Caco-2 (cell line): ENCODE data around the gene GH1. TPM values are rescaled to one million over a fixed set of nuclear protein-coding genes. Genes with fewer than 3 reads are reported as not detected.
"Not testable (repeated sequence)": the region's sequence is repeated elsewhere in the genome, so short reads cannot be mapped to it uniquely, and the experiment has no call there.

Experiments used
- BruUV-seq: library from RNA; stranded (reverse); fragments of 400-500 nt; replicated peaks from 2 replicates; lab custom pipeline; 2021; lab: Mats Ljungman, UMichigan
- CTCF ChIA-PET: fragments of 300-600 bp; sonication (Branson Sonifier 250); formaldehyde crosslinking; loops from one replicate; lab custom pipeline; 2022; ENCODE audit warnings: antibody characterized with exemption; lab: Charles Lee
- POLR2A ChIA-PET: fragments of 300-600 bp; sonication (Branson Sonifier 250); formaldehyde crosslinking; loops from one replicate; lab custom pipeline; 2022; ENCODE audit warnings: antibody characterized with exemption; lab: Charles Lee
- DNase-seq, 2 experiments: peaks; one replicate each; pipeline versions ENCODE4 v3.0.0 to v3.0.0-alpha.2; 2020 to 2022
- H3K27me3 ChIP-seq: replicated peaks from 2 replicates; pipeline ENCODE4 v1.6.0; 2011; ENCODE audit warnings: low read length; ENCODE audit not compliant: control insufficient read depth, insufficient read depth
- H3K36me3 ChIP-seq: 2 replicates; pipeline ENCODE4 v1.5.1; 2011; ENCODE audit warnings: low read length; ENCODE audit not compliant: control insufficient read depth, insufficient read depth
- H3K4me1 ChIP-seq: fragments of 250-450 bp; sonication (Bioruptor Pico); 2 replicates; pipeline ENCODE4 v1.5.1; 2020; ENCODE audit warnings: mild to moderate bottlenecking
- H3K4me3 ChIP-seq: 2 replicates; pipeline ENCODE4 v1.5.1; 2011; ENCODE audit warnings: low read depth, mild to moderate bottlenecking, control low read depth, low read length
- H3K9me3 ChIP-seq: fragments of 250-450 bp; sonication (Bioruptor Pico); 2 replicates; pipeline ENCODE4 v1.5.1; 2020; ENCODE audit warnings: mild to moderate bottlenecking, moderate library complexity
- H3K27ac Mint-ChIP-seq: one replicate; pipeline ENCODE4 v1.8.0; 2022; ENCODE audit warnings: mixed read lengths; ENCODE audit not compliant: unreplicated experiment
- H3K27me3 Mint-ChIP-seq: one replicate; pipeline ENCODE4 v1.8.0; 2022; ENCODE audit warnings: mixed read lengths; ENCODE audit not compliant: insufficient read depth, unreplicated experiment
- H3K36me3 Mint-ChIP-seq: one replicate; pipeline ENCODE4 v1.8.0; 2022; ENCODE audit warnings: mild to moderate bottlenecking, mixed read lengths; ENCODE audit not compliant: insufficient read depth, unreplicated experiment
- H3K4me1 Mint-ChIP-seq: one replicate; pipeline ENCODE4 v1.8.0; 2022; ENCODE audit warnings: low read depth, mixed read lengths; ENCODE audit not compliant: unreplicated experiment
- H3K4me3 Mint-ChIP-seq: one replicate; pipeline ENCODE4 v1.8.0; 2022; ENCODE audit warnings: mild to moderate bottlenecking, moderate library complexity, mixed read lengths; ENCODE audit not compliant: unreplicated experiment
- H3K9me3 Mint-ChIP-seq: one replicate; pipeline ENCODE4 v1.8.0; 2022; ENCODE audit warnings: mixed read lengths; ENCODE audit not compliant: unreplicated experiment
- intact Hi-C: fragments of 100-400 bp; cut with micrococcal nuclease; formaldehyde crosslinking; loops from one replicate; pipeline ENCODE4 v1.10.0; 2022; ENCODE audit not compliant: unreplicated experiment
- total RNA-seq: library from RNA; stranded (reverse); gene quantifications from 2 replicates; pipeline ENCODE4 v1.2.3, GENCODE V29; 2022
- TF ChIP-seq, protein P1 (sequence below), 2 experiments: fragments of 200-600 bp in 1 of 2; IDR thresholded peaks; 1 replicate in 1 of 2; 2 replicates in 1 of 2; pipeline versions ENCODE4 v1.5.1 to v1.8.0; 2011 to 2022; ENCODE audit warnings: antibody characterized with exemption in 1 of 2, control low read depth in 1 of 2, inconsistent platforms in 1 of 2, low read depth in 1 of 2, low read length in 1 of 2, mild to moderate bottlenecking in 1 of 2, moderate library complexity in 1 of 2; ENCODE audit not compliant: insufficient read depth in 1 of 2, severe bottlenecking in 1 of 2, unreplicated experiment in 1 of 2

The GH1 gene
- total RNA-seq, 1 experiment from 2014 or later: not detected

GRCh38 chr17:63927464-63928171 is 9.0 kb upstream of the GH1 start:
- H3K9me3 ChIP-seq: no peaks in the 10 kb centered on the region
- H3K27ac Mint-ChIP-seq: no peak overlapping the region
- no peaks in the 10 kb centered on the region for H3K4me1 Mint-ChIP-seq
- peaks cover 3% of the 10 kb centered on the region for H3K27me3 Mint-ChIP-seq
- BruUV-seq: no TSS peak
- POLR2A ChIA-PET: no interaction called here
- intact Hi-C loops: no loop called here
- no peak for DNase-seq
- H3K4me3 Mint-ChIP-seq: no peak overlapping the region
- H3K27me3 ChIP-seq: no peaks in the 10 kb centered on the region
- no peaks in the 10 kb centered on the region for H3K36me3 ChIP-seq
- CTCF ChIA-PET: interaction anchor here (0.6 to 1.0 kb wide), 4 partner anchors 14 to 316 kb away, joined by 3 to 5 read pairs (median 4); no protein-coding TSS in a partner anchor
- no peaks in the 10 kb centered on the region for H3K36me3 Mint-ChIP-seq
- no peaks in the 10 kb centered on the region for H3K9me3 Mint-ChIP-seq
- H3K4me1 ChIP-seq: no peaks in the 10 kb centered on the region
- TF ChIP-seq, protein P1, sequence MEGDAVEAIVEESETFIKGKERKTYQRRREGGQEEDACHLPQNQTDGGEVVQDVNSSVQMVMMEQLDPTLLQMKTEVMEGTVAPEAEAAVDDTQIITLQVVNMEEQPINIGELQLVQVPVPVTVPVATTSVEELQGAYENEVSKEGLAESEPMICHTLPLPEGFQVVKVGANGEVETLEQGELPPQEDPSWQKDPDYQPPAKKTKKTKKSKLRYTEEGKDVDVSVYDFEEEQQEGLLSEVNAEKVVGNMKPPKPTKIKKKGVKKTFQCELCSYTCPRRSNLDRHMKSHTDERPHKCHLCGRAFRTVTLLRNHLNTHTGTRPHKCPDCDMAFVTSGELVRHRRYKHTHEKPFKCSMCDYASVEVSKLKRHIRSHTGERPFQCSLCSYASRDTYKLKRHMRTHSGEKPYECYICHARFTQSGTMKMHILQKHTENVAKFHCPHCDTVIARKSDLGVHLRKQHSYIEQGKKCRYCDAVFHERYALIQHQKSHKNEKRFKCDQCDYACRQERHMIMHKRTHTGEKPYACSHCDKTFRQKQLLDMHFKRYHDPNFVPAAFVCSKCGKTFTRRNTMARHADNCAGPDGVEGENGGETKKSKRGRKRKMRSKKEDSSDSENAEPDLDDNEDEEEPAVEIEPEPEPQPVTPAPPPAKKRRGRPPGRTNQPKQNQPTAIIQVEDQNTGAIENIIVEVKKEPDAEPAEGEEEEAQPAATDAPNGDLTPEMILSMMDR (IDR thresholded peaks at IDR 0.05; ENCODE audit: insufficient read depth in 1 of 2, low read depth in 1 of 2, low read length in 1 of 2, severe bottlenecking in 1 of 2, unreplicated experiment in 1 of 2): no peak
- H3K4me3 ChIP-seq: no peak overlapping the region

DNA sequence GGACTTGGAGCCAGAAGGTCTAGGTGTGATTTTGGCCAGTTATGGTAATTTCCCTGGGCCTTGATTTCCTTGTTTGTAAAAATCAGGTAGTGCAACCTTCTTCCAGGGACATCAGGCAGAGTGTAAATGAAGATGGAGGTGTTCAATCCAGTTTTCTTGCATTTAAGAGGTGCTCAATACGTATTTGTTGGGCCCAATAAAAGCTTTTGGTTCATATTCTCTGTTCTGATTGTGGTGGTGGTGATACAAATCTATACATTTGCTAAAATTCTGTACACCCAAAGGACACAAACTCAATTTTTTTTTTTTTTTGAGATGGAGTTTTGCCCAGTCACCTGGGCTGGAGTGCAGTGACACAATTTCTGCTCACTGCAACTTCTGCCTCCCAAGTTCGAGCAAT is 7.5 kb upstream of the GH1 start:
- no peaks in the 10 kb centered on the region for H3K27me3 ChIP-seq
- intact Hi-C loops: no loop called here
- Mint-ChIP-seq H3K27me3 (peaks cover 3% of the 10 kb centered on the region), H3K4me3 (no peak overlapping the region), H3K36me3 (no peaks in the 10 kb centered on the region), H3K9me3 (no peaks in the 10 kb centered on the region), H3K4me1 (no peaks in the 10 kb centered on the region), H3K27ac (no peak overlapping the region)
- no peak overlapping the region for H3K4me3 ChIP-seq
- ChIA-PET CTCF (no interaction called here), POLR2A (no interaction called here)
- TF ChIP-seq, protein P1 (IDR thresholded peaks at IDR 0.05; ENCODE audit: insufficient read depth in 1 of 2, low read depth in 1 of 2, low read length in 1 of 2, severe bottlenecking in 1 of 2, unreplicated experiment in 1 of 2): no peak
- no peaks in the 10 kb centered on the region for H3K4me1 ChIP-seq
- BruUV-seq: no TSS peak
- no peaks in the 10 kb centered on the region for H3K36me3 ChIP-seq
- no peaks in the 10 kb centered on the region for H3K9me3 ChIP-seq
- no peak for DNase-seq

- no peak overlapping the region for H3K4me3 Mint-ChIP-seq
- BruUV-seq: no TSS peak
Observed at GRCh38 chr17:63925615-63926014, 7.0 kb upstream of the GH1 start.

DNA sequence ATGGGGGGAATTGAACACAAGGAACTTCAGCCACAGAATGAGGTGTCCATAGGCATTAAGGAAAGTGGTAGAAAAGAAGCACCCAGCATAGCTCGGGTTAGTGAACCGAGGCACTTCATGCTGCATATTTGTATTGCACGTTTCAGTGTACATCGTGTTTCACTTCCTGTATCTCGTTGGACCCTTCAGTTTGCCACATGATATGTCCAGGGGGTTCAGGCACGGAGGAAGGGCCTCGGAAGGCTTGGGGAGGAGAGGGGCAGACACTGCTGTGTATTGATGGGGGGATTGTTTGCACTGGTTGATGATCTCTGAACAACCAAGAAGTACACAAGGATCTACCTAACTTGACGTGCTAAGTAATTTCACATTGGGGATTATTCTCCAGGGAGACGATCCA is 3.8 kb upstream of the GH1 start:
- H3K36me3 ChIP-seq, H3K27me3 ChIP-seq, POLR2A ChIA-PET, DNase-seq, intact Hi-C loops, H3K36me3 Mint-ChIP-seq, H3K4me3 ChIP-seq, H3K4me1 ChIP-seq, H3K27me3 Mint-ChIP-seq, H3K4me1 Mint-ChIP-seq, H3K27ac Mint-ChIP-seq, BruUV-seq, H3K4me3 Mint-ChIP-seq, H3K9me3 ChIP-seq, H3K9me3 Mint-ChIP-seq: not testable (repeated sequence)
- CTCF ChIA-PET: interaction anchor here (1.6 kb wide), 1 partner anchor 24 kb away, joined by 5 read pairs; no protein-coding TSS in a partner anchor

More at GRCh38 chr17:63925615-63926014, 7.0 kb upstream of the GH1 start:
- DNase-seq: no peak
- intact Hi-C loops: no loop called here
- H3K27ac Mint-ChIP-seq: no peak overlapping the region
- TF ChIP-seq, protein P1 (IDR thresholded peaks at IDR 0.05; ENCODE audit: insufficient read depth in 1 of 2, low read depth in 1 of 2, low read length in 1 of 2, severe bottlenecking in 1 of 2, unreplicated experiment in 1 of 2): no peak
- no peaks in the 10 kb centered on the region for H3K4me1 ChIP-seq
- peaks cover 3% of the 10 kb centered on the region for H3K27me3 Mint-ChIP-seq
- no peak overlapping the region for H3K4me3 ChIP-seq
- POLR2A ChIA-PET: no interaction called here
- CTCF ChIA-PET: no interaction called here
- H3K36me3 Mint-ChIP-seq: no peaks in the 10 kb centered on the region
- no peaks in the 10 kb centered on the region for H3K36me3 ChIP-seq
- no peaks in the 10 kb centered on the region for H3K9me3 Mint-ChIP-seq
- H3K27me3 ChIP-seq: no peaks in the 10 kb centered on the region
- H3K9me3 ChIP-seq: no peaks in the 10 kb centered on the region
- H3K4me1 Mint-ChIP-seq: no peaks in the 10 kb centered on the region

- H3K27me3 ChIP-seq, H3K27ac Mint-ChIP-seq, H3K4me1 Mint-ChIP-seq, H3K9me3 Mint-ChIP-seq, POLR2A ChIA-PET, DNase-seq, H3K36me3 ChIP-seq, BruUV-seq, H3K4me3 Mint-ChIP-seq, H3K36me3 Mint-ChIP-seq, H3K4me3 ChIP-seq, H3K4me1 ChIP-seq, H3K9me3 ChIP-seq: not testable (repeated sequence)
- CTCF ChIA-PET: interaction anchor here (0.6 to 3.2 kb wide), 5 partner anchors 26 to 213 kb away, joined by 3 to 41 read pairs (median 21); no protein-coding TSS in a partner anchor
- peaks cover 15% of the 10 kb centered on the region for H3K27me3 Mint-ChIP-seq
- intact Hi-C loops: loop anchor here (2.0 kb wide), 1 partner anchor 210 kb away; the partner anchor contains the start of gene ERN1
Observed at GRCh38 chr17:63920779-63921178, 2.1 kb upstream of the GH1 start.
